ENCODE data around the gene ROR1.

Gene ROR1

DNA sequence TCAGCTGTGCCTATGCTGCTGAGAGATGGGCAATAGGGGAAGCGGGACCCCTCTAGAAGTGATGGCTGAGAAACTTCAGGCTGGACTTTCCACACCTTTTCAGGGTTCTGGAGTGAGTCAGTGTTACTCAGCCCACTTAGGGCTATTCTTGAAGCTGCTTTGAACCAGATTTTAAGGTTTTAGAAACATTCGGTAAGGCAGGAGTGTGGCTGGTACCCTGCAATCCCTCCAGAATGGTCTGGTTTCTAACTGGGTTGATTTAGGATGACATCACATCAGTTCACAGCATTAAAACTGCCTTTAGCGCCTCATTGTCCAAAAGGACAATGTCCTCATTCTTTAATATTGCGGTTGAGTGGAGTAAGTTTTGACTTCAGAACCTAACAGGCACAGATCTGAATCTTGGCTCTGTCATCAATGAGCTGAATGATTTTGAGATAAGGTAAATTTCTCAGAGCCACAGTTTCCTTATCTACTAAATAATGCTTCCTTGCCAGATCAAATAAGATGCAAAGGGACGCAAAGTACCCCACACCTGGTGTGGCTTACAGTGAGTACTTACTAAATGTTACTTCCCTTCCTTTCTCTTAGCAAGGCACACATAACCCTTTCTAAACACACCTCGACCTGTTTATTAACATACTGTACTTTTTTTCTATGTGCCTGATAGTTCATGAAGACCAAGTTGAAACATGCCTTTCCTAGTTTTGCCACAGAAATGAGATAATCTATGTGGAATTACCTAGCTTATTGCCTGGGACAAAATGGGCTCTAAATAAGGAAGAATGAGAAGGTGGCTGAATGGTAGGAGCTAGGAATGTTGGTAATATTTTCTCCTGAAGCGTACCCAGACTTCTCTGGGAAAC is 209.8 kb downstream of the ROR1 start:
- no peak for DNase-seq

- no peak for DNase-seq
Observed at GRCh38 chr1:63984257-63984929, 210.6 kb downstream of the ROR1 start.

GRCh38 chr1:63984930-63985290 is 211.1 kb downstream of the ROR1 start:
- no peak for DNase-seq

- no peak for DNase-seq
Observed at GRCh38 chr1:63987014-63987627, 213.3 kb downstream of the ROR1 start.

GRCh38 chr1:63987628-63988024 is 213.8 kb downstream of the ROR1 start:
- no peak for DNase-seq

DNA sequence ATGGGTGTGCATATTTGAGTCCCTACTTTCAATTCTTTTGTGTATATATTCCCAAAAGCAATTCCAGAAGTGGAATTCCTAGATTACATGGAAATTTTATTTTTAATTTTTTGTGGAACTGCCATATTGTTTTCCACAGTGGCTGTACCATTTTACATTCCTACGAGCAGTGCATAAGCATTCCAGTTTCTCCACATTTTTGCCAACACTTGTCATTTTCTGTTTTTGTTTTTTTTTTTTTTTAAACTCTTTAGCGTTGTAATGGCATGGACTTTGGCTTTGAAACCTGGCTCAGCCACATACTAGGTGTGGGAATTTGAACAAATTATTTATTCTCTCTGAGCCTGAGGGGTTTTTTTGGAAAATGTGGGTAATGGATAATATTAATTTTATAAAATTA is 215.1 kb downstream of the ROR1 start:
- DNase-seq = no peak

- no peak for DNase-seq
Observed at GRCh38 chr1:63991685-63992084, 217.9 kb downstream of the ROR1 start.

- no peak for DNase-seq
Observed at GRCh38 chr1:64000021-64000420, 226.2 kb downstream of the ROR1 start.

DNA sequence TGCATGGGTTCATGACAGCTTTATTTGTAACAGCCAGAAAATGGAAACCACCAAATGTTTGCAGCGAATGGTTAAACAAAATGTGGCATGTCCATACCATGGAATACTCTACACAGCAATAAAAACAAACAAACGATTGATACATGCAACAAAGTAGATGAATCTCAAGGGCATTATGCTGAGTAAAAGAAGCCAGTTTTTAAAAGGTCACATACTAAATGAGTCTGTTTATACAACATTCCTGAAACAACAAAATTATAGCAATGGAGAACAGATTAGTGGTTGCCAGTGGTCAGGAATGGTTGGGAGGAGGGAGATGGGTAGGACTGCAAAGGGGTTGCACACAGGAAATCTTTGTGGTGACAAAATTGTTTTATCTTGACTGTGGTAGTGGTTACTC is 227.2 kb downstream of the ROR1 start:
- no peak for DNase-seq

GRCh38 chr1:64004451-64005025 is 230.7 kb downstream of the ROR1 start:
- no peak for DNase-seq

- no peak for DNase-seq
Observed at GRCh38 chr1:64005801-64006200, 232.0 kb downstream of the ROR1 start.

- no peak for DNase-seq
Observed at GRCh38 chr1:64006276-64007051, 232.6 kb downstream of the ROR1 start.

DNA sequence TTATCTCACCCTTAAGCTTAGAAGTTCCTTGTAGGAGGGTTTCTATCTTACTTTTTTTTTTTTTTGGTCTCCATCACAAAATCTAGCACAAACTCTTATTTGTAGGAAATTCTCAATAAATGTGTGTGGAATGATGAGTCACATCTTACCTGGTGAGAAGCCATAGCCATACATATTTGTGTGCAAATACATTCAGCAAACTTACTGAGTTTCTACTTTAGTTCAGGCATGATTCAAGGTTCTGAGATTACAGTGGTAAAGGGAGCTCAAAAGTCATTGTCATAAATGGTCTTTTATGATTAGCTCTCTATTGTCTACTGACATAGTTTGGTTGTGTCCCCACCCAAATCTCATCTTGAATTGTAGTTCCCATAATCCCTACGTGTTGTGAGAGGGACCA is 236.5 kb downstream of the ROR1 start:
- DNase-seq = no peak

DNA sequence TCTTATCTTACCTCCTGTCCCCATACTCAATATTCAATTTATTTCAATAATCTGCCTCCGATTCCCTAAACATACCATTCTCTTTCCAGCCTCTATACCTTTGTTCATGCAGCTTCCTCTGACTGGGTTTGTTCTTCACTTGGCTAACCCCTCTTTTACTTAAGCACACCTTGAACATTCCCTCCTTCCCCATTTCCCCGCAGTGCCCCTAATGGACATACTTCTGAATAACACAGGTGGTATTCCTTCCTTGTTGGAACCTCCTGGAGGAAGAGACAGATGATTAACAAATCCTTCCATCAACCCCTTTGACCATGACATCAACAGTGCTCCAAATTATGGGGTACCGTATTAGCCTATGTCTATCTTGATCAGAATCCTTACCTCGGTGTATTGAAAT is 239.6 kb downstream of the ROR1 start:
- no peak for DNase-seq

GRCh38 chr1:64019818-64020217 is 246.0 kb downstream of the ROR1 start:
- no peak for DNase-seq

- DNase-seq = no peak
Observed at GRCh38 chr1:64021066-64021465, 247.2 kb downstream of the ROR1 start.

- no peak for DNase-seq
Observed at GRCh38 chr1:64025051-64025450, 251.2 kb downstream of the ROR1 start.

GRCh38 chr1:64029037-64029436 is 255.2 kb downstream of the ROR1 start:
- no peak for DNase-seq

DNA sequence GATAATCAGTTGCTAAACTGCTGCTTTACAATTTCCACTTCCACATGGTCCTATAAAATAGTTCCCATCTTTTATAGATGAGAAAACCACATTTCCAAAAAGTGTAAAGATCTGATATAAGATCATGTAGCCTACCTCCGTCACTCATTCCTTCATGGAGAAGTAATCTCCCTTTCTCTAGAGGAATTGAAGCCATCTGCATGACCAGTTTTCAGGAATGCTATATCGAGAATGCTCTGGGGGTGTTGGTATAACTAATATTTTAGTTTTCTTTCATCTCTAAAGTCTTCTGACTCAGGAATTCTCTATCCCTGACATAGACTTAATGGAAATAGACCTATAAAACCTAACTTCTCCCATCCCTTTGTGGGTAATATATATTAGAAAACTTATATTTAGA is 256.6 kb downstream of the ROR1 start:
- DNase-seq = no peak

DNA sequence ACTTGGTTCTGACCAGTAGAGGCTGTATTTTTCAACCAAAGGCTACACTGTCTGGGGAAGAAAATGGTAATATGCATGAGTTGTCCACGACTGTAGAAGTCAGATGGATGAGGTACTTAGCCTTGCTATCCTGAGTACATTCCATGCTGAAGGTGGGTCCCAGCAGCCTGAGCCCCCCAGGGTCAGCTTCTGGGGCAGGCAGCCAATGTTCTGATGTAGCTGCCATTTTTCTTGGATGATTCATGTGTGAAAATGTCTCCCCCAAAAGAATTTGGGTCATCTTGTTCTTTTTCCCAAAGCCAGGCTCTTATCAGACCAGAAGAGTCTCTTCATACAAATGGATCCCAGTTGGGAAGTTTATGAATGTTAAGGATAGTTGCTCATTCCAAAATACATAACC is 257.4 kb downstream of the ROR1 start:
- DNase-seq = no peak

GRCh38 chr1:64033667-64034220 is 259.9 kb downstream of the ROR1 start:
- DNase-seq = no peak

GRCh38 chr1:64036549-64036948 is 262.7 kb downstream of the ROR1 start:
- no peak for DNase-seq

DNA sequence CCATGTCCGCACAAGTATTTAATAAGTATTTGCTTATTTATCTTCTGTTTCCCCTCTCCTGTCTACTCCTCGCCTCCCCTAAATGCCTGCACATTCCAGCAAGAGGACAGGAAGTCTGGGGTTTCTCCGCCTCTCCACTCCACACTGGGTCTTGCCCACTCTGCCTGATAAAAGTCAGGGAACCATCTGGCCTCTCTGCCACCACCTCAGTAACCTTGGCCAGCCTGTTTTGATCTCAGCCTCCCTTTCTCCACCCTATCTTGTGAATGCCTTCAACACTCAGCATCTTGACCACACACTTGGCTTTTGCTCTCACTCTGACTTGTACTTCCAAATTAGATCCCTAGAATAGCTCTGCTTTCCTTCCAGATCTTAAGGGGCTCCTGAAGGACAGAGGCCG is 264.3 kb downstream of the ROR1 start:
- DNase-seq = no peak
